ENCODE data around the gene HECTD2.
"Not testable (repeated sequence)": the region's sequence is repeated elsewhere in the genome, so short reads cannot be mapped to it uniquely, and the experiment has no call there.

HECTD2 gene

DNA sequence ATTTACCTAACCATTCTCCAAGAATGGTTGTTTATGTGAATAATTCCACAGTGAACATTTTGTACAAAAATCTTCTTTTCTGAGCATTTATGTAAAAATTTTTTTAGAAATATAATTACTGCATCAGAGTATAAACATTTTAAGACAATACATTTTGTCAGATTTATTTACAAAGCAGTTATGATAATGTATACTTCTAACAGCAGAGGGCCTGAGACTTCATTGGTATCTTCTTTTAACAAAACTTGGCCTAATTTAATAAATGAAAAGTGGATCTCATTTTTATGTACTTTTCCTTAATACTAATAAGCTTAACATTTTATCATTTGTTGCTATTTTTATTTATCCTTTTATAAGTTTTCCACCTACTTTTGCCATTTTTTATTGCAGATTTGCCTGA lies 69.4 kb downstream of the HECTD2 start:
- DNase-seq = no peak

DNA sequence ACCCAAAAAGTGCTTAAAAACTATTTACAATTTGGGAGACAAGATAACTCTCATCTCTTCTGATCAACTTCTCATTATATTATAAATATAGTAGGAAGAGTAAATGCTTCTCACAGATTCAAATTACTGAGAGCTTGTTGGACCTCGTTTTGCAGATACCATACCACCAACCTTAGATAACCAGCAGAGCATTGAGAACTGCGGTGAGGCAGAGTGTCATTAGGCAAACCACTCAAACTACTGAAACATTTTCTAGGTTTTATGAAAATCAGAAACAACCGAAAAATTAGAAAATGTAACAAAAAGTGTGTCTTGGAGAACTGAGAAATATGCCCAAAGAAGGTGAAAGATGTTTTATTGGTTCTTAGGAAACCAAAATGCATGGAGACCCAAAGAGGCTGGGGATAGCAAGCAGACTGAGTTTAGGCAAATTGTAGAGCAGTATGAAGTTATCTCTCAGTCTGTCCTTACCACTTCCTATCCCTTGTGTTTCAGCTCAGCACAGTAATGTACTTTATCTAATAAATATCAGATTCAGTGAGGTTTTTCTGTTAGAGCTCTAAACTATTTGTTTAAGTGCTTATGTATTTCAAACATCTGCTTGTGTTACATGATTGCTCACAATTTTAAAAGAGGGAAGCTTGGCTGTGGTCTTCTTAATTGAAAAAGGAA lies 77.9 kb downstream of the HECTD2 start:
- no peak for DNase-seq

DNA sequence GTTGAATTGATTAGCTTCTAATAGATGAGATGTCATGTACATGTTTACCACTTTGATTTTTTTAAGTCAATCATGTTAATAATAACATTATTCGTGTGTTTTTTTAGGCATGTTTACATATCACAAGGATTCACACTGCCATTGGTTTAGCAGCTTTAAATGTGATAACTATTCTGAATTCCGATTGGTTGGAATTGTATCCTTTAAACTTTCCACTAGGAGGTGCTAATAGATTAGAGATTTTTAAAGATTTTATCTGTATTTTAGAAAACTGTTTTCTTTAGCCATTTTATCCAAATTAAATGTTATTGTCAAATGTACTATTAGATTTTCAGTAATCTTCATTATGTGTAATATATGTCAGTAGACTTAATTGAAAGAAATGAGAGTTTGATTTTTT lies 83.2 kb downstream of the HECTD2 start:
- no peak for DNase-seq

DNA sequence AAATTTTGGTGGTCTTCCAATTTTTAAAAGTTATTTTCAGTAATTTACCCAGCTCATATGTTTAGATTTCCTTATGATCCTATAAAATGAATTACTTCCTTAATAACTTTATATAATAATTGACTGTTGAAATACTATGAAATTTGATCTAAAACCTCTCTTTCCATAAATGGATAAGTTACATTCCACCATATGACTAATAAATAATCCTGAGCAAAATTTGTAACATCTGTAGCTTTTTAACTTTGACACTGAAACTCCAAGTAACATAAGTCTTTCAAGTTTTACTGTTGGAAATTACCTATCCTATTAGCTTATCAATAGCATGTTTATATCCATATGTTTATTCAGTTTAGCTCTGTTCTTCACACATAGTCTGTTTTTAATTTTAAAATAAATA lies 85.3 kb downstream of the HECTD2 start:
- DNase-seq = no peak

DNA sequence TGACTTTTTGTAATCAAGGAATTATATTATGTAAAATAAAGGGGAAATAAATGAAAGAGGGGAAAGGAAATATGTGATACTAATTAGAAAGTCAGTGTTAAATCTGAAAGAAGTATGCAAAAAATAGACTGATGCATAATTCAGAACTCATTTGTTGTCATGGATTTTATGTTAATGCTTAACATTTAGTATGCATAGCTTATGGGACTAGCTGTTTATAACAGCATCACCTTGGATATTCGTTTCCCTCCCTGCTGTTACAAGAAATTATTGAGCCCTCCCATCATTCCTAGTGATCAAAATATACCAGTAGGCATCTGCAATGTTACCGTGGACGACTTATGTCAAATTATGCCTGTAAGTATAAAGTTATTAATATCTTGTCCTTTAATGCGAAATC lies 85.9 kb downstream of the HECTD2 start:
- DNase-seq = no peak

DNA sequence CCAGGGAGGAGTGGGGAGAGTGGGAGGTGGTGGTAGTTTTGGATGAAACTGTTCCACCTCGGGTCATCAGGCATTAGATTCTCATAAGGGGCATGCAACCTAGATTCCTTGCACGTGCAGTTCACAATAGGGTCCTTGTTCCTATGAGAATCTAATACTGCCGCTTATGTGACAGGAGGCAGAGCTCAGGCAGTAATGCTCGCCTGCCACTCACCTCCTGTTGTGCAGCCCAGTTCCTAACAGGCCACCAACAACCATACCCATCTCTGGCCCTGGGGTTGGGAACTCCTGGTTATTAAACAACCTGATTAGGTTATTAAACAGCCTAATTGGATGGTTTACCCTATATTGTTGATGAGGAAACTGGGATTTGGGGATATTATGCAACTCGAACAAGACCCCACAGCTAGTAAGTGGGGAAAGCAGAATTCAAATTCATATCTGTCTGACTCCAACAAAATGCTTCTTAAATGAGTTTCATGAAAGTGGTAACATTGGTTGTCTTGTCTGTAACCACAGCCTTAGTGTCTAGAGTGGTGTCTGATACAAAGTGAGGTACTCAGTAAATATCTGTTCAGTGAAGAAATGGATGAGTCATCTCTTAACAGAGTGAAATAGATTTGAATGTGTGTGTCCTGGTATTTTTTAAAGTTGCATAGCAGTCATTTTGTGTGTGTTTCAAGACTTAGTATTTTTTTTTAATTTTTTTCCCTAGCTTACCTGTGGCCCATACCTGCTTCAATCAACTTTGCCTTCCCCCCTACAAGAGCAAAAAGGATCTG lies 101.6 kb downstream of the HECTD2 start:
- no peak for DNase-seq

DNA sequence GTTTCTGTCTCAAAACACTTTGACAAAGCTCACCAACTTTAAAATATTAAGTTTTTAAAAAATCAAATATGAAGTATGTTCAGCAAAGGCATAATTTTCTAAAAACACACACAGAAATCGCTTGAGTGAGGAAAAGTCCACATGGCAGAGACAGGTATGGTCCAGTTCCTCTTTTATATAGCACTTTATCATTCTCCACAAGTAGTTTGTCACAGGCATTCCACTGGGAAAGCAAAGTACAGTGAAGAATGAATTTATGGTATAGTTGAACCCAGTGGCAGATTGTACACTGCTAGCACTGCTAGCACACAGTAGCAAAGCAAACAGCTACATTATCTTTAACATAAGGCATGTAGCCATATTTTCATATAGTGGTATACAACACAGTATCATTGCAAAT lies 102.3 kb downstream of the HECTD2 start:
- DNase-seq = no peak

DNA sequence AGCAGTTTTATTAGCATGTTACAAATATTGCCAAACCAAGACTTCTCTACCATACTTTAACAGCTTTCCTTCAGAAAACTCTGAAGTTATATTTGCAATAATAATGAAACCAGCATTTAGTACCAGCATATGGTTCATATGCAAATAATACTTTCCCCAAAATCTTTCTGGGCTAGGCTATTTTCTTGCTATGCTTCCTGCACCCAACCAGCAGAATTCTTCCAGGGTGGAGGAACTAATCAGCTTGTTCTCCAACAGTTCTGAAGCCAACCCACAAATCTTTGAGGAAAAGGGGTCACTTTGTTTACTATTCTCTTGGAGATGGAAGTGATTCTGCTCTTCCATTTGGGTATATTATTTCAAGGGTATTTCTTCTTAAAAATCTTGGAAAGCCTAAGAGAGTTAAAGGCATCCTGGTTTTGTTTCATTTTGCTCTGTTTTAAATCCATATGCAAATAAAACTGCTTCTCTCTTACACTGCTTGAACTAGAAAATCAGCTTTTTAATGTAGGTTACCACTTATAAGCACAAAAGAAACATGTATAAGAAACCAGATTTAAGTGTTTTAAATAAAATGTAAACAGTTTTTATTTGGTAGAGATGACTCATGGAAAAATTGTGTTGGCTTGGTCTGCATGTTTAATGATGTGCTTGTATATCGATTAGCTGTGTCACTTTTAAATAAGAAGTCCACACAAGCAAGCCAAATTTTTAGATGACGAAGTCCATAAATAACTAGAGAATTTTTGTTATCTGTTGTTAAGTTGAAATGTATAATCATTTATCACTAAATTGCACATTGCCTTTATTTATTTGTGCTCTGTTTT lies 103.7 kb downstream of the HECTD2 start:
- no peak for DNase-seq

DNA sequence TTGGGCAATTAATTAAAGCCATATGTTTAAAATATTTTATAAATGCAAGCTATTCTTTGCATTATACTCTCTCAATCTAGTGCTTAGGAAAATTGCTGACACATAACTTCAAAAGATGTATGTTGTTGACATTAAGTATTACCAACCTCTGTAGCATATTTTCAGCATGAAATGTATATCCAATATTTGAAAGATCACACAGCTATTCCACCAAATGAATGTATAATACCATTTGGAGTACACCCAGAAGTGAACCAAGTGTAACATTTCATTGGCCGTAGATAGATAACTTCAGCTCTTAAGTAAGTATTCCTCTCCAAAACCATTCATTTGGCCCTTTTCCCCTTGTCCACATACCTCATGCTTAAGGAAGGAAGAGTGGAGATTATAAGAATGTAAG lies 104.6 kb downstream of the HECTD2 start:
- DNase-seq = no peak

DNA sequence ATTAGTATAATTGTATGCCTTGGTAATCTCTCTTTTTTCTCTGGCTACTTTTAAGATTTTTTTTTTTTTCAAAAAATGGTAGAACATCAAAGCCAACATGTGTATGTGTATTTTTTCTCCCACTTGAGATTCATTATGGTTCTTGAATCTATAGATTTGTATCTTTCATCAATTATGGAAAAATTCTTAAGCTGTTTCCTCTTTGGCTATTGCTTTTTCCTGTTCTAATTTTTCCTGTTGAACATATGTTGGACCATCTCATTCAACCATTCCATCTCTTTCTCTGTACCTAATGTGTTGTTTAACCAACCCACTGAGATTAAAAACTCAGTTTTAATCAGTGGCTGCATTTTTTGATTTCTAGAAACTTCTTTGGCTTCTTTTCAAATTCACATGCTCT lies 107.2 kb downstream of the HECTD2 start:
- DNase-seq = no peak

DNA sequence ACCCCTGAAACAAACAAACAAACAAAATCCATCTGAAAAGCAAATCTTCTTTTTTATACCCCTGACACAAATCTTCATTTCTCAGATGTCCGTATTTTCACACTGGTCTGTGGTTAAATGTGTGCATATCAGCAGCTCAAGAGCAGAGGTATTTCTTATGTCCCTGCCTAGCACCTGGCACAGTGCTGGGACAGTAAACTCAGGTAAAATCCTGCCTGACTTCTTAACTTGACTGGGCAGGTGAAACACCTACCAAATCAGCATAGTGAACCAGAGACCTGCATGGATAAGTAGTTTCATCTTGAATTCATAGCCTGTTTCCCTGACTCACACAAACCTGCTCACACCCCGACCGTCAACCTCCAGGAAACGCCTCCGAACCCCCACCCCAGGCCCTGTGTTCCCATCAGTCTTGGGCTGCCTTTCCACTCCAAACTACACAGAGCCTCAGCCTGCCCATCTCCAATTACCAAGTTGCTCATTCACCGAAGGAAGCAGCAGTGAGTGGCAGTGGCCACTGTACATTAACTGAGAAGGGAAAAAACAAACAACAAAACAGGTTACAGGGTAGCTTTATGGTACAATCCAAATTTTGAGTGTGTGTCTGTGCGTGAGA lies 109.9 kb downstream of the HECTD2 start:
- DNase-seq = no peak

DNA sequence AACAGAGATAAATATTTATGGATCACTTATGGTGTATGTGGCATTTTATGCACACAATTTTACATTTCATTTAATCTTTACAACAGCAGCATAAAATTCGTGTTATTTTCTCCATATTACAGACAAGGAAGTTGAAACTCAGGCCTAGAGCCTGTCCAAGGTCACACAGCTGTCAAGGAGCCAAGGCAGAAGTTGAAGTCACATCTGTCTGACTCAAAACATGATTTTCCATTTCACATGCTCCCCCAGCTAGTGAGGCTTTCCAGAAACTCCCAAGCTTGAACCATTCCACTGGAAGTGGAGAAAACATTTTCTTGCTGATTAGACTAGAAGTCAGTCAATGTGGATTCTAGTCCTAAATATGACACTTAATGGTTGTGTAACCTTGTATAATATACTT lies 110.5 kb downstream of the HECTD2 start:
- DNase-seq = no peak

DNA sequence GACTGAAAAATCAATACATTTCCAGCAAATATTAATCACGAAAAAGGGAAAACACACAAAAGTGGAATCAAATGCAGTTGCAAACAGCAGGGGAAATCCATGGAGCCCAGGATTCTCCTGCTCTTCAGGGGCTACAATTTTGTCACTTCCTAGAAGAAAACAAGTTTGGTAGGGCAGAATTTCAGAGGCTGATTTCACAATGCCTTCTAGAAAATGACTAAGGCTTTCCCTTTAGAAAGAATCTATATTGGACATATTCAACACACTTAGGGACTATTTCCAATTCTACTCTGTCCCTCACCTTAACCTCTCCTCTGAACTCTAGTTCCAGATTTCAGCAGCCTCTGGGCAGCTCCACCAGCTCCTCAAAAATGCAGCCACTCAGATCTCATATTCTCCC lies 111.3 kb downstream of the HECTD2 start:
- no peak for DNase-seq

DNA sequence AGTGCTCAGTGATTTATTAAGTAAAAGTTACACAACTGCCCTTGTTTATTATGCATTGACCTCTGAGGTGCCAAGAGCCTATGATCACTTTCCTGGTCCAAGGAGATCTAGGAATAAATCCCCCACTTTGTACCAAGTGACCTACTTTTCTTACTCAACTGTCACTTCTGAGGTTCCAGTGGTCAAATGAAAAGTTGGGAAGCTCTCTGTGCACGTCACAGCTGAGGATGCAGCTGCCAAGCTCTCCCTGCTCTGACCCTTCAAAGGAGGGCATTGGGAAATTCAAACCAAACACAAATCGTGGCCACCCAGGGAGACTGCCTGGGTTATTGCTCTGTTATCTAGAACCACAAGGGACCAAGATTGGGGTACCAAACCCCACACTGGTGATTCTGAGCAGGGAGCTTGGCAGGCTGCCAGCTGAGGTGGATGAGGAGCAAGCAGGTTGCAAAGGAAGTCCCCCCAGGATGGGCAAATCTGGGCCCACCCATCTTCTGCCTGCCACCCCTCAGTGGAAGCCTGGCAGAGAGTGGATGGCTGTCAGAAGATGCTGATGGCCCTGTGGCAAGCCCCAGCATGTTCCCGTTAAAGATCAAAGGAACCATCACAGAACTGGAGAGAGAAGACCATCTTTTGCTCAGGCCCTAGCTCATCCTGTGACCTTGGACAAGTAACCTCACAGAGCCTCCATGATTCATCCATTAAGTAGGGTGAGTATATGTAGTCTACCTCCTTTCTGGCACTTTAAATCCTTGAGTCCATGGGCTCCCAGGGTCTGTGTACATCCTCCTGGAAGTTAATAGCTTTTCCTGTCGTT lies 116.0 kb downstream of the HECTD2 start:
- no peak for DNase-seq

DNA sequence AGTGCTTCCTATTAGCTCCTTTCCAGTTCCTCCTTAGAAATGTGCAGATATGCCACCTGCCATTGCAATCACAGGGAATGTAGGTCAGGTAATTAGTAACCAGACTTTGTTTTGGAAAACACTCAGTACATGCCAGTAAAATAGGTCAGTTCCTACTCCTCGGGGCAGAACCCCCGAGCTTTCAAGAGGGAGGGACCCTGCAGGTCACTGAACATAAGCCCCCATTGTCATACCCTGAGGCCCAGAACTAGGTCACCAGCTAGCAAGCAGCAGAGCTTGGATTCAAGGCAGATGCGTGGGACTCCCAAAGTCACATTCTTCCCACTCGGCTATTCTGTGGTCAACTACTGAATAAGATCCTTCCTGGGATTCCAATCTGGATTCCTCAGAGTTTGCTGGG lies 117.9 kb downstream of the HECTD2 start:
- DNase-seq = no peak

DNA sequence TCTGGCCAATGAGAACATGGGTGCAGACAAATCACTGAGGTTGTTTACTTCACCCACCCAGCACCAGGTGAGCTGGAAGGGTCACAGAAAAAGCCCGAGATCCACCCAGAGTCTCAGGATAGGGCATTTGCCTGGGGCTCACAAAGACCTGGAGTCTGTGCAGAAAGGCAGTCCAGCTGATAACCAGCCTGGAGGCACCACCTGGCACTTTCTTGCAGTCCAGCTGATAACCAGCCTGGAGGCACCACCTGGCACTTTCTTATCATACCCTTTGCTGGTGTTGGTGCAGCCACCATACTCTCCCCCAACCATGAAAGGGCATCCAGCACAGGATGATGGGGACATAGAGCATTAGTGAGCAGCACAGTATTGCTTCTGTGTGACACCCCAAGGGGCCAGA lies 118.6 kb downstream of the HECTD2 start:
- no peak for DNase-seq

DNA sequence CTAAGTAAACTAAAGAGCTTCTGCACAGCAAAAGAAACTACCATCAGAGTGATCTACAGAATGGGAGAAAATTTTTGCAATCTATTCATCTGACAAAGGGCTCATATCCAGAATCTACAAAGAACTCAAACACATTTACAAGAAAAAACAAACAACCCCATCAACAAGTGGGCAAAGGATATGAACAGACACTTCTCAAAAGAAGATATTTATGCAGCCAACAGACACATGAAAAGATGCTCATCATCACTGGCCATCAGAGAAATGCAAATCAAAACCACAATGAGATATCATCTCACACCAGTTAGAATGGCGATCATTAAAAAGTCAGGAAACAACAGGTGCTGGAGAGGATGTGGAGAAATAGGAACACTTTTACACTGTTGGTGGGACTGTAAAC lies 124.6 kb downstream of the HECTD2 start:
- not testable (repeated sequence) for DNase-seq

DNA sequence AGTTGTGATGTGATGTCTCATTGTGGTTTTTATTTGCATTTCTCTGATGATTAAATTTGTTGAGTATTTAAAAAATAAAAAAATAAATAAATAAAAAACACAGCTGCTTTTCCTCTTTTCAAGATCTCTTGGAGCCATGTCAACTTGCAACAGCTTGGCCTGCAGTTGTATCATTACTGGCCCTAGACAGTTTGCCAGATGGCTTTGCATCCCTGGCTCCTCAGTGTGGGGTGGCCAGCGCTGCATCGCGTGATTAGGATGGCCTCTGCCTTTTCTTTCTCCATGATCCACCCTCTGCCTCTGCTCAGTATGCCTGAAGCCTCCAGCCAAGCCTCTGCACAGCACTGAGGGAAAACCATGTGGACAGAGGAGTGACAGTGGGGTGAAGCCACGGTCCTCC lies 126.0 kb downstream of the HECTD2 start:
- DNase-seq = no peak

DNA sequence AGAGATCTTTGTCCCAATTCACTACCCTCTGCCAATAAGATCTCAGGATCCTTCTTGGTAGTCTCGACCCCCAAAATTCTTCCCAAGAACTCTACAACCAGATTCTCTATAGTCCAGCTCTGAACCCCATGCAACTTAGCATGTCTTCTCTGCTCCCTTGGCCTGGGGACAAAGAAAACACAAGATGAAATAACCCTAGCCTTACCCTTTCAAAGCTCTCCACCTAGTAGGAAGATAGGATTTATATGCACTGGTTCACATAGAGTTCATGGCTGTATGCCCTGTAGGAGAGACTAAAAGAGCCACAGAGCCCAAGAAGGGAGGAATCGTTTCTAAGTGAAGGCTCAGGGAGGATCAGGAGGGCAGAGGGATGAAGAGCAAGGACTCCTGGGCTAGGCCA lies 126.6 kb downstream of the HECTD2 start:
- DNase-seq = no peak

DNA sequence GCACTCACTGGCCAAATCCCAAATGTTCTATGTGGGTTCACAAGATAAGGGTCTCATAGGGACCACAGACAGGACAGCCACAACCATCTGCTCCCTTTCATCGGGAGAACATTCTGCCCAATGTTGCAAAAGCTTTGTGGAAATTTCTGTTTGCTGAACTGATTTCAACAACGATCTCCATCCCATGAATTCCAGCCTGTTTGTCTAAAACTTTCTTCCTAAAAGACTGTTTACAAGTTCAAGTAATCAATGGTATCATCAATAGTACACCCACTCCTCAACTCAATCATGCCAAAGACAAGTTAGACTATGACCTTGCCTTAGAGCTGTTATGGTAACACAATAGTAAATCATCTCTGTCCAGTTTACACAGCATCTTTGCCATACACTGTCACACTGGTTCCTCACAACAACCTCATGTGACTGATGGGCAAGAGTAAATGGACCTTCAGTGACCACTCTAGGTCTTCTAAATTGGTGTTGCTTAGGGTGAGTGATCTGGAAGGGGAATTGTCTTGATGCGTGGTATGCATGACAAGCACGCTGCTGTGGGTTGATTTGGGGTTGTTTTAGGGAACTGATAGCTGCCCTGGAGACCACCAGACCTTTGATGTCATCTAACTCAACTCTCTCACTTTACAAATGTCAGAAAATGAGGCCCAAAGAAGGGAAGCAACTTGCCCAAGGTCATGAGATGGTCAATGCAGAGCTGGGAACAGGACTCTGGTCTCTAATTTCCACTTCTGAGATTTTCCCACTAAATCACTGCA lies 127.7 kb downstream of the HECTD2 start:
- no peak for DNase-seq

DNA sequence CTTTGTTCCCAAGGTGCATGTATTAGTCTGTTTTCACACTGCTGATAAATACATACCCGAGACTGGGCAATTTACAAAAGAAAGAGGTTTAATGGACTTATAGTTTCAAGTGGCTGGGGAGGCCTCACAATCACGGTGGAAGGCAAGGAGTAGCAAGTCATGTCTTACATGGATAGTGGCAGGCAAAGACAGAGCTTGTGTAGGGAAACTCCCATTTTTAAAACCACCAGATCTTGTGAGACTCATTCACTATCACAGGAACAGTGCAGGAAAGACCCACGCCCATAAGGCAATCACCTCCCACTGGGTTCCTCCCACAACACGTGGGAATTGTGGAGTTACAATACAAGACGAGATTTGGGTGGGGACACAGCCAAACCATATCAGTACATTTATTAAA lies 129.8 kb downstream of the HECTD2 start:
- DNase-seq = no peak

DNA sequence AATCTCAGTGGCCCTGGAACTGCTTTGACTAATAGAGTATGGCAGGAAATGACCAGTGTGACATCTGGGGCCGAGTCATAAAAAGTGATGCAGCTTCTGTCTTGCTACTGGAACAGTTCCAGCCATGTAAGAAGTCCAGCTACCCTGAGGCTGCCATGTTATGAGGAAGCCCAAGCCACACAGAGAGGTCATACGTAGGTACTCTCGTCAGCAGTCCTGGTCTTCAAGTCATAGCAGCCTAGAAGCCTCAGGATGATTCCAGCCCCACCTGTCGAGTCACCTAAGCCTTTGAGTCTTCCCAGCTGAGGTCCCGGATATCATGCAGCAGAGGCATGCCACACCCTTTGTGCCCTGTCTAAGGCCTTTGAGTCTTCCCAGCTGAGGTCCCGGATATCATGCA lies 130.6 kb downstream of the HECTD2 start:
- no peak for DNase-seq
